HG02870 (cell line): Measurements from ENCODE around the gene TTLL5.

Experiments used
- ATAC-seq: cut with Tn5 transposase; IDR thresholded peaks from one replicate; pipeline ENCODE4 v1.9.1; 2021; ENCODE audit warnings: mild to moderate bottlenecking, moderate library complexity; ENCODE audit not compliant: unreplicated experiment

The TTLL5 gene

GRCh38 chr14:75734854-75735253 is 73.8 kb downstream of the TTLL5 start:
- no peak for ATAC-seq

GRCh38 chr14:75736845-75737485 is 75.9 kb downstream of the TTLL5 start:
- ATAC-seq: no peak

- ATAC-seq: no peak
Observed at GRCh38 chr14:75738192-75738591, 77.1 kb downstream of the TTLL5 start.

GRCh38 chr14:75742867-75743266 is 81.8 kb downstream of the TTLL5 start:
- no peak for ATAC-seq

GRCh38 chr14:75747899-75748298 is 86.9 kb downstream of the TTLL5 start:
- no peak for ATAC-seq

GRCh38 chr14:75748336-75748735 is 87.3 kb downstream of the TTLL5 start:
- ATAC-seq: no peak

GRCh38 chr14:75751296-75751695 is 90.2 kb downstream of the TTLL5 start:
- ATAC-seq: no peak

GRCh38 chr14:75752086-75752485 is 91.0 kb downstream of the TTLL5 start:
- no peak for ATAC-seq

GRCh38 chr14:75752907-75753594 is 92.0 kb downstream of the TTLL5 start:
- ATAC-seq: no peak

- no peak for ATAC-seq
Observed at GRCh38 chr14:75753696-75754095, 92.7 kb downstream of the TTLL5 start.

GRCh38 chr14:75757644-75758402 is 96.8 kb downstream of the TTLL5 start:
- no peak for ATAC-seq

GRCh38 chr14:75764020-75764419 is 103.0 kb downstream of the TTLL5 start:
- ATAC-seq: no peak

GRCh38 chr14:75769047-75769685 is 108.1 kb downstream of the TTLL5 start:
- ATAC-seq: no peak

GRCh38 chr14:75770635-75771034 is 109.6 kb downstream of the TTLL5 start:
- ATAC-seq: no peak

GRCh38 chr14:75771595-75771994 is 110.5 kb downstream of the TTLL5 start:
- no peak for ATAC-seq

- ATAC-seq: no peak
Observed at GRCh38 chr14:75773046-75773445, 112.0 kb downstream of the TTLL5 start.

GRCh38 chr14:75781096-75781495 is 120.0 kb downstream of the TTLL5 start:
- no peak for ATAC-seq

GRCh38 chr14:75783184-75783583 is 122.1 kb downstream of the TTLL5 start:
- ATAC-seq: no peak

GRCh38 chr14:75783602-75784313 is 122.7 kb downstream of the TTLL5 start:
- no peak for ATAC-seq

- ATAC-seq: no peak
Observed at GRCh38 chr14:75784314-75784686, 123.3 kb downstream of the TTLL5 start.

- no peak for ATAC-seq
Observed at GRCh38 chr14:75793806-75794205, 132.8 kb downstream of the TTLL5 start.
